NCI-H146 (cell line): Measurements from ENCODE around the gene SULF2.

ENCODE experiments used
- DNase-seq: peaks from one replicate; lab custom pipeline; 2025; lab: John Stamatoyannopoulos, UW

Gene SULF2

GRCh38 chr20:47648943-47649342 lies 136.3 kb downstream of the SULF2 start:
- DNase-seq, result no peak

GRCh38 chr20:47647994-47648393 lies 137.3 kb downstream of the SULF2 start:
- no peak for DNase-seq

GRCh38 chr20:47645632-47646031 lies 139.6 kb downstream of the SULF2 start:
- DNase-seq, result no peak

- no peak for DNase-seq
Observed at GRCh38 chr20:47642624-47643023, 142.7 kb downstream of the SULF2 start.

GRCh38 chr20:47642118-47642517 lies 143.2 kb downstream of the SULF2 start:
- DNase-seq, result no peak

- DNase-seq, result no peak
Observed at GRCh38 chr20:47638851-47639250, 146.4 kb downstream of the SULF2 start.

- DNase-seq, result no peak
Observed at GRCh38 chr20:47635256-47635655, 150.0 kb downstream of the SULF2 start.

GRCh38 chr20:47631078-47631477 lies 154.2 kb downstream of the SULF2 start:
- DNase-seq, result no peak

GRCh38 chr20:47629907-47630306 lies 155.4 kb downstream of the SULF2 start:
- no peak for DNase-seq

- DNase-seq, result no peak
Observed at GRCh38 chr20:47627540-47627939, 157.7 kb downstream of the SULF2 start.

- DNase-seq, result no peak
Observed at GRCh38 chr20:47623206-47623605, 162.1 kb downstream of the SULF2 start.

- DNase-seq, result no peak
Observed at GRCh38 chr20:47622118-47622665, 163.1 kb downstream of the SULF2 start.

GRCh38 chr20:47620808-47621805 lies 164.2 kb downstream of the SULF2 start:
- peak; percentile 61 for DNase-seq

GRCh38 chr20:47618479-47618878 lies 166.8 kb downstream of the SULF2 start:
- no peak for DNase-seq

GRCh38 chr20:47614703-47615309 lies 170.5 kb downstream of the SULF2 start:
- no peak for DNase-seq

GRCh38 chr20:47612670-47613069 lies 172.6 kb downstream of the SULF2 start:
- no peak for DNase-seq

GRCh38 chr20:47611785-47612184 lies 173.5 kb downstream of the SULF2 start:
- no peak for DNase-seq

- no peak for DNase-seq
Observed at GRCh38 chr20:47610945-47611250, 174.4 kb downstream of the SULF2 start.

- DNase-seq, result no peak
Observed at GRCh38 chr20:47610247-47610944, 174.9 kb downstream of the SULF2 start.

GRCh38 chr20:47609001-47609400 lies 176.3 kb downstream of the SULF2 start:
- no peak for DNase-seq
